ENCODE results near the gene RAB11FIP3. TPM values are rescaled to one million over a fixed set of nuclear protein-coding genes. Genes with fewer than 3 reads are reported as not detected.
A peak's percentile ranks its signal among the peaks of the same experiment; 100 is the strongest.

Gene RAB11FIP3
- total RNA-seq, 1 experiment from 2014 or later, result 38.4 TPM

DNA sequence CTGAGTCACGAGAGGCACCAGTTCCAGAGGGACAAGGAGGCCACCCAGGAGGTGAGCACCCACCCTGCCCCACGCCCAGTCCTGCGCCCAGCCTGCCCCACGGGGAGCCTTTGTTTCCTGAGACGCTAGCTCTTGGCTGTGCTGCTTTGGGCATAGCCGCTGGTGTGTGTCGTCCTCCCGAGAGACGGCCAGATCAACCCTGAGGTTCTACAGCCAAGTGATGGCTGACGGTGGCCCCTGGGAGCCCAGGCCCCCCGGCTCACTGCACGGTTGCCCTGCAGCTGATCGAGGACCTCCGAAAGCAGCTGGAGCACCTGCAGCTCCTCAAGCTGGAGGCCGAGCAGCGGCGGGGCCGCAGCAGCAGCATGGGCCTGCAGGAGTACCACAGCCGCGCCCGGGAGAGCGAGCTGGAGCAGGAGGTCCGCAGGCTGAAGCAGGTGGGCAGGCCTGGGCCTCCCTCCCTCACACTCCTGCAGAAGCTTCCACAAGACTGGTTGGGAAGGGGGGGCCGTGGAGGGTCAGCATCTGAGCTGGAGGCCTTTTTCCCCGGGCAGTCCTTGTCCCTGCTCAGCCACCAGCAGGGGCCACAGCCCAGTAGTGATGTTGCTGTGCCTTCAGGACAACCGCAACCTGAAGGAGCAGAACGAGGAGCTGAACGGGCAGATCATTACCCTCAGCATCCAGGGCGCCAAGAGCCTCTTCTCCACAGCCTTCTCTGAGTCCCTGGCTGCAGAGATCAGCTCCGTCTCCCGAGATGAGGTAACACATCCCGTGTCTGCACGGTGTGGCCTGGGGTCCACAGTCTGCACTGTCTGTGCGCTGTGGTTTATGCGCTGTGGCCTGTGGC lies 94.6 kb downstream of the RAB11FIP3 start:
- Histone ChIP-seq H3F3A (ENCODE audit: insufficient read depth, low read depth) (peaks cover 13% of the 10 kb centered on the region), H3K27me3 (ENCODE audit: insufficient read depth, low read depth) (no peaks in the 10 kb centered on the region), H3K4me1 (replicated peaks; ENCODE audit: insufficient read depth) (peaks cover 9% of the 10 kb centered on the region), H3K27ac (no peak overlapping the region), H3K9me3 (ENCODE audit: insufficient read depth, low read depth) (no peaks in the 10 kb centered on the region), H4K20me1 (ENCODE audit: insufficient read depth) (peaks cover 20% of the 10 kb centered on the region), H3K4me2 (no peak overlapping the region), H3K9me2 (ENCODE audit: insufficient read depth) (no peaks in the 10 kb centered on the region), H3K36me3 (ENCODE audit: low read depth) (no peaks in the 10 kb centered on the region), H3K4me3 (no peak overlapping the region), H3K79me2 (ENCODE audit: low read depth) (peaks cover 11% of the 10 kb centered on the region; the same call in 1 of the 2 replicates), H2AFZ (no peak overlapping the region)
- no TSS peak for BruUV-seq (replicated peaks)
- POLR2A ChIA-PET (ENCODE audit: unreplicated experiment), result interaction anchor here (0.5 to 0.6 kb wide), 4 partner anchors 61 to 291 kb away, joined by 3 to 17 read pairs (median 6); no protein-coding TSS in a partner anchor
- TF ChIP-seq EZH2 (IDR thresholded peaks at IDR 0.05; ENCODE audit: low read depth), result no peak
- TF ChIP-seq CTCF (conservative IDR thresholded peaks at IDR 0.05), result no peak
- no peak for DNase-seq
- CTCF ChIA-PET, result interaction anchor here (0.6 kb wide), 1 partner anchor 109 kb away, joined by 3 read pairs; no protein-coding TSS in a partner anchor
- intact Hi-C loops (cut with micrococcal nuclease; ENCODE audit: unreplicated experiment), result no loop called here

- Histone ChIP-seq H3K27ac (no peak overlapping the region), H3K4me2 (no peak overlapping the region), H3K36me3 (ENCODE audit: low read depth) (no peaks in the 10 kb centered on the region), H3K27me3 (ENCODE audit: insufficient read depth, low read depth) (no peaks in the 10 kb centered on the region), H3F3A (ENCODE audit: insufficient read depth, low read depth) (peaks cover 19% of the 10 kb centered on the region), H3K79me2 (ENCODE audit: low read depth) (peaks cover 16% of the 10 kb centered on the region), H3K4me3 (no peak overlapping the region), H3K9me3 (ENCODE audit: insufficient read depth, low read depth) (no peaks in the 10 kb centered on the region), H3K9me2 (ENCODE audit: insufficient read depth) (no peaks in the 10 kb centered on the region), H4K20me1 (ENCODE audit: insufficient read depth) (peaks cover 26% of the 10 kb centered on the region), H3K4me1 (replicated peaks; ENCODE audit: insufficient read depth) (peaks cover 17% of the 10 kb centered on the region), H2AFZ (no peak overlapping the region)
- TF ChIP-seq CTCF (conservative IDR thresholded peaks at IDR 0.05) (no peak), EZH2 (IDR thresholded peaks at IDR 0.05; ENCODE audit: low read depth) (no peak)
- CTCF ChIA-PET, result interaction anchor here (0.6 kb wide), 1 partner anchor 110 kb away, joined by 3 read pairs; no protein-coding TSS in a partner anchor
- intact Hi-C loops (cut with micrococcal nuclease; ENCODE audit: unreplicated experiment), result no loop called here
- BruUV-seq (replicated peaks), result no TSS peak
- no peak for DNase-seq
- POLR2A ChIA-PET (ENCODE audit: unreplicated experiment), result interaction anchor here (0.5 kb wide), 1 partner anchor 116 kb away, joined by 17 read pairs; no protein-coding TSS in a partner anchor
Observed at GRCh38 chr16:520847-521246, 95.4 kb downstream of the RAB11FIP3 start.

GRCh38 chr16:521381-522210 lies 96.1 kb downstream of the RAB11FIP3 start:
- TF ChIP-seq CTCF (conservative IDR thresholded peaks at IDR 0.05), result no peak
- no peak for TF ChIP-seq EZH2 (IDR thresholded peaks at IDR 0.05; ENCODE audit: low read depth)
- DNase-seq, result peak in 1 of 2 experiments; percentile 83
- intact Hi-C loops (cut with micrococcal nuclease; ENCODE audit: unreplicated experiment), result no loop called here

More at GRCh38 chr16:521381-522210, 96.1 kb downstream of the RAB11FIP3 start:
- no peak overlapping the region for H3K4me2 ChIP-seq
- H3F3A ChIP-seq (ENCODE audit: insufficient read depth, low read depth), result peaks cover 27% of the 10 kb centered on the region
- ChIA-PET CTCF (no interaction called here), POLR2A (ENCODE audit: unreplicated experiment) (no interaction called here)
- no peaks in the 10 kb centered on the region for H3K27me3 ChIP-seq (ENCODE audit: insufficient read depth, low read depth)
- H2AFZ ChIP-seq, result no peak overlapping the region
- no peaks in the 10 kb centered on the region for H3K9me3 ChIP-seq (ENCODE audit: insufficient read depth, low read depth)
- H3K9me2 ChIP-seq (ENCODE audit: insufficient read depth), result no peaks in the 10 kb centered on the region
- H4K20me1 ChIP-seq (ENCODE audit: insufficient read depth), result peaks cover 30% of the 10 kb centered on the region
- H3K4me3 ChIP-seq, result no peak overlapping the region
- no TSS peak for BruUV-seq (replicated peaks)
- no peak overlapping the region for H3K27ac ChIP-seq
- peaks cover 23% of the 10 kb centered on the region for H3K4me1 ChIP-seq (replicated peaks; ENCODE audit: insufficient read depth)
- H3K36me3 ChIP-seq (ENCODE audit: low read depth), result no peaks in the 10 kb centered on the region
- peaks cover 23% of the 10 kb centered on the region for H3K79me2 ChIP-seq (ENCODE audit: low read depth)

All from PC-9 (cell line).